Measurements from ENCODE around the gene DDHD1.

GRCh38 chr14:52987514-52987913 is 165.6 kb downstream of the DDHD1 start:
- no peak for TF ChIP-seq ZNF585B (tag by site-specific recombination; IDR thresholded peaks at IDR 0.05)
- TF ChIP-seq ZFP37 (tag by site-specific recombination; IDR thresholded peaks at IDR 0.05) = no peak
- TF ChIP-seq SP2 (tag by site-specific recombination; IDR thresholded peaks at IDR 0.05) = no peak
- no peak for TF ChIP-seq ZBTB48 (tag by site-specific recombination; IDR thresholded peaks at IDR 0.05)
- TF ChIP-seq, protein P1, sequence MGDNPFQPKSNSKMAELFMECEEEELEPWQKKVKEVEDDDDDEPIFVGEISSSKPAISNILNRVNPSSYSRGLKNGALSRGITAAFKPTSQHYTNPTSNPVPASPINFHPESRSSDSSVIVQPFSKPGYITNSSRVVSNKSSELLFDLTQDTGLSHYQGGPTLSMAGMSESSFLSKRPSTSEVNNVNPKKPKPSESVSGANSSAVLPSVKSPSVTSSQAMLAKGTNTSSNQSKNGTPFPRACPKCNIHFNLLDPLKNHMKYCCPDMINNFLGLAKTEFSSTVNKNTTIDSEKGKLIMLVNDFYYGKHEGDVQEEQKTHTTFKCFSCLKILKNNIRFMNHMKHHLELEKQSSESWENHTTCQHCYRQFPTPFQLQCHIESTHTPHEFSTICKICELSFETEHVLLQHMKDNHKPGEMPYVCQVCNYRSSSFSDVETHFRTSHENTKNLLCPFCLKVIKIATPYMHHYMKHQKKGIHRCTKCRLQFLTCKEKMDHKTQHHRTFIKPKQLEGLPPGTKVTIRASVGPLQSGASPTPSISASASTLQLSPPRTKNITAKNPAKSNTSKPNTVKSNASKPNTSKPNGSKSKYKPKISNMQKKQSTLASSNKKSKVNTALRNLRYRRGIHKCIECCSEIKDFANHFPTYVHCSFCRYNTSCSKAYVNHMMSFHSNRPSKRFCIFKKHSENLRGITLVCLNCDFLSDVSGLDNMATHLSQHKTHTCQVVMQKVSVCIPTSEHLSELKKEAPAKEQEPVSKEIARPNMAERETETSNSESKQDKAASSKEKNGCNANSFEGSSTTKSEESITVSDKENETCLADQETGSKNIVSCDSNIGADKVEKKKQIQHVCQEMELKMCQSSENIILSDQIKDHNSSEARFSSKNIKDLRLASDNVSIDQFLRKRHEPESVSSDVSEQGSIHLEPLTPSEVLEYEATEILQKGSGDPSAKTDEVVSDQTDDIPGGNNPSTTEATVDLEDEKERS (tag by site-specific recombination; IDR thresholded peaks at IDR 0.05) = no peak
- TF ChIP-seq, protein P2, sequence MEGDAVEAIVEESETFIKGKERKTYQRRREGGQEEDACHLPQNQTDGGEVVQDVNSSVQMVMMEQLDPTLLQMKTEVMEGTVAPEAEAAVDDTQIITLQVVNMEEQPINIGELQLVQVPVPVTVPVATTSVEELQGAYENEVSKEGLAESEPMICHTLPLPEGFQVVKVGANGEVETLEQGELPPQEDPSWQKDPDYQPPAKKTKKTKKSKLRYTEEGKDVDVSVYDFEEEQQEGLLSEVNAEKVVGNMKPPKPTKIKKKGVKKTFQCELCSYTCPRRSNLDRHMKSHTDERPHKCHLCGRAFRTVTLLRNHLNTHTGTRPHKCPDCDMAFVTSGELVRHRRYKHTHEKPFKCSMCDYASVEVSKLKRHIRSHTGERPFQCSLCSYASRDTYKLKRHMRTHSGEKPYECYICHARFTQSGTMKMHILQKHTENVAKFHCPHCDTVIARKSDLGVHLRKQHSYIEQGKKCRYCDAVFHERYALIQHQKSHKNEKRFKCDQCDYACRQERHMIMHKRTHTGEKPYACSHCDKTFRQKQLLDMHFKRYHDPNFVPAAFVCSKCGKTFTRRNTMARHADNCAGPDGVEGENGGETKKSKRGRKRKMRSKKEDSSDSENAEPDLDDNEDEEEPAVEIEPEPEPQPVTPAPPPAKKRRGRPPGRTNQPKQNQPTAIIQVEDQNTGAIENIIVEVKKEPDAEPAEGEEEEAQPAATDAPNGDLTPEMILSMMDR (tag by site-specific recombination; IDR thresholded peaks at IDR 0.05) = no peak
- no peak for TF ChIP-seq ZNF184 (tag by site-specific recombination; IDR thresholded peaks at IDR 0.05)
- TF ChIP-seq ZNF10 (tag by site-specific recombination; IDR thresholded peaks at IDR 0.05) = no peak
- no peak for TF ChIP-seq ZNF335 (tag by site-specific recombination; conservative IDR thresholded peaks at IDR 0.05)
- TF ChIP-seq ZNF114 (tag by site-specific recombination; IDR thresholded peaks at IDR 0.05) = no peak
- no peak for TF ChIP-seq ZBTB8A (tag by site-specific recombination; IDR thresholded peaks at IDR 0.05)
- TF ChIP-seq ZNF26 (tag by site-specific recombination; IDR thresholded peaks at IDR 0.05) = no peak
